Measurements from ENCODE around the gene GSTCD. TPM values are rescaled to one million over a fixed set of nuclear protein-coding genes. Genes with fewer than 3 reads are reported as not detected.
A peak's percentile ranks its signal among the peaks of the same experiment; 100 is the strongest.
"Not testable (repeated sequence)": the region's sequence is repeated elsewhere in the genome, so short reads cannot be mapped to it uniquely, and the experiment has no call there.

GSTCD gene
- 2.0 TPM for polyA plus RNA-seq

GRCh38 chr4:105708181-105709080 is at the start of gene GSTCD, which contains the start of gene INTS12:
Gene GSTCD (plus strand): TSS chr4:105708784. CDS start chr4:105717614, 8,830 bp downstream.
Gene INTS12 (minus strand): TSS chr4:105708689. CDS start chr4:105700005, 8,684 bp downstream.
- Mint-ChIP-seq H3K27ac (peak within 1 kb of the TSS; percentile 94 to 99 (median 95)), H3K36me3 (peaks cover 2% of the 10 kb centered on the region), H3K27me3 (no peaks in the 10 kb centered on the region), H3K4me1 (peaks cover 22 to 35% (median 29%) of the 10 kb centered on the region in 3 donors), H3K4me3 (peak within 1 kb of the TSS; percentile 99 to 100 (median 100)), H3K9me3 (no peaks in the 10 kb centered on the region)

GRCh38 chr4:105659190-105659589 is 49.4 kb upstream of the GSTCD start:
- H3K27ac Mint-ChIP-seq, result no peak overlapping the region
- no peaks in the 10 kb centered on the region for H3K36me3 Mint-ChIP-seq
- H3K9me3 Mint-ChIP-seq, result no peaks in the 10 kb centered on the region
- H3K4me1 Mint-ChIP-seq, result peaks cover 0 to 2% (median 0%) of the 10 kb centered on the region in 3 donors
- H3K27me3 Mint-ChIP-seq, result peaks cover 2% of the 10 kb centered on the region
- H3K4me3 Mint-ChIP-seq, result no peak overlapping the region

- Mint-ChIP-seq H3K36me3 (no peaks in the 10 kb centered on the region), H3K27ac (no peak overlapping the region), H3K9me3 (no peaks in the 10 kb centered on the region), H3K27me3 (peaks cover under 1% of the 10 kb centered on the region), H3K4me1 (peaks cover 0 to 2% (median 0%) of the 10 kb centered on the region in 3 donors), H3K4me3 (no peak overlapping the region)
Observed at GRCh38 chr4:105661028-105661427, 47.6 kb upstream of the GSTCD start.

- Mint-ChIP-seq H3K4me3 (peak overlapping the region in 1 of 4 donors; percentile 56), H3K9me3 (no peaks in the 10 kb centered on the region), H3K27me3 (no peaks in the 10 kb centered on the region), H3K36me3 (no peaks in the 10 kb centered on the region), H3K27ac (no peak overlapping the region), H3K4me1 (peaks cover 0 to 2% (median 0%) of the 10 kb centered on the region in 3 donors)
Observed at GRCh38 chr4:105662935-105663675, 45.5 kb upstream of the GSTCD start.

GRCh38 chr4:105666693-105667092 is 41.9 kb upstream of the GSTCD start:
- peaks cover 0 to 2% (median 0%) of the 10 kb centered on the region in 3 donors for H3K4me1 Mint-ChIP-seq
- H3K4me3 Mint-ChIP-seq, result no peak overlapping the region
- H3K9me3 Mint-ChIP-seq, result no peaks in the 10 kb centered on the region
- H3K27ac Mint-ChIP-seq, result no peak overlapping the region
- H3K36me3 Mint-ChIP-seq, result no peaks in the 10 kb centered on the region
- H3K27me3 Mint-ChIP-seq, result no peaks in the 10 kb centered on the region

- Mint-ChIP-seq H3K36me3 (no peaks in the 10 kb centered on the region), H3K27ac (no peak overlapping the region), H3K4me1 (no peaks in the 10 kb centered on the region), H3K27me3 (peaks cover 2% of the 10 kb centered on the region), H3K9me3 (no peaks in the 10 kb centered on the region), H3K4me3 (no peak overlapping the region)
Observed at GRCh38 chr4:105670684-105671083, 37.9 kb upstream of the GSTCD start.

GRCh38 chr4:105671301-105671700 is 37.3 kb upstream of the GSTCD start:
- no peaks in the 10 kb centered on the region for H3K36me3 Mint-ChIP-seq
- no peak overlapping the region for H3K4me3 Mint-ChIP-seq

GRCh38 chr4:105674011-105674410 is 34.6 kb upstream of the GSTCD start:
- H3K27me3 Mint-ChIP-seq, result peaks cover 2% of the 10 kb centered on the region
- no peaks in the 10 kb centered on the region for H3K4me1 Mint-ChIP-seq
- no peaks in the 10 kb centered on the region for H3K9me3 Mint-ChIP-seq
- H3K4me3 Mint-ChIP-seq, result no peak overlapping the region
- no peaks in the 10 kb centered on the region for H3K36me3 Mint-ChIP-seq
- no peak overlapping the region for H3K27ac Mint-ChIP-seq

More at GRCh38 chr4:105671301-105671700, 37.3 kb upstream of the GSTCD start:
- Mint-ChIP-seq H3K4me1 (no peaks in the 10 kb centered on the region), H3K27me3 (peaks cover 2% of the 10 kb centered on the region), H3K9me3 (no peaks in the 10 kb centered on the region), H3K27ac (no peak overlapping the region)

GRCh38 chr4:105677709-105678108 is 30.9 kb upstream of the GSTCD start:
- H3K36me3 Mint-ChIP-seq, result no peaks in the 10 kb centered on the region
- no peak overlapping the region for H3K27ac Mint-ChIP-seq
- H3K4me3 Mint-ChIP-seq, result no peak overlapping the region
- H3K4me1 Mint-ChIP-seq, result no peaks in the 10 kb centered on the region
- H3K27me3 Mint-ChIP-seq, result peaks cover 2% of the 10 kb centered on the region
- no peaks in the 10 kb centered on the region for H3K9me3 Mint-ChIP-seq

- no peaks in the 10 kb centered on the region for H3K4me1 Mint-ChIP-seq
- peaks cover 2% of the 10 kb centered on the region for H3K36me3 Mint-ChIP-seq
- no peaks in the 10 kb centered on the region for H3K9me3 Mint-ChIP-seq
- H3K27me3 Mint-ChIP-seq, result no peaks in the 10 kb centered on the region
- H3K27ac Mint-ChIP-seq, result no peak overlapping the region
- no peak overlapping the region for H3K4me3 Mint-ChIP-seq
Observed at GRCh38 chr4:105679186-105679585, 29.4 kb upstream of the GSTCD start.

- Mint-ChIP-seq H3K4me3 (no peak overlapping the region), H3K27ac (no peak overlapping the region), H3K36me3 (peaks cover 3% of the 10 kb centered on the region), H3K27me3 (no peaks in the 10 kb centered on the region), H3K4me1 (no peaks in the 10 kb centered on the region), H3K9me3 (no peaks in the 10 kb centered on the region)
Observed at GRCh38 chr4:105683038-105683437, 25.5 kb upstream of the GSTCD start.

- no peak overlapping the region for H3K4me3 Mint-ChIP-seq
Observed at GRCh38 chr4:105686571-105686970, 22.0 kb upstream of the GSTCD start.

GRCh38 chr4:105694812-105695211 is 13.8 kb upstream of the GSTCD start:
- H3K4me1 Mint-ChIP-seq, H3K27me3 Mint-ChIP-seq, H3K27ac Mint-ChIP-seq, H3K9me3 Mint-ChIP-seq, H3K4me3 Mint-ChIP-seq, H3K36me3 Mint-ChIP-seq: not testable (repeated sequence)

More at GRCh38 chr4:105686571-105686970, 22.0 kb upstream of the GSTCD start:
- H3K27me3 Mint-ChIP-seq, result no peaks in the 10 kb centered on the region
- no peaks in the 10 kb centered on the region for H3K4me1 Mint-ChIP-seq
- H3K9me3 Mint-ChIP-seq, result no peaks in the 10 kb centered on the region
- peaks cover 5% of the 10 kb centered on the region for H3K36me3 Mint-ChIP-seq
- H3K27ac Mint-ChIP-seq, result no peak overlapping the region

- not testable (repeated sequence) for H3K36me3 Mint-ChIP-seq, H3K27ac Mint-ChIP-seq, H3K9me3 Mint-ChIP-seq, H3K4me3 Mint-ChIP-seq, H3K27me3 Mint-ChIP-seq, H3K4me1 Mint-ChIP-seq
Observed at GRCh38 chr4:105695832-105696231, 12.8 kb upstream of the GSTCD start.

GRCh38 chr4:105698607-105699006 is 10.0 kb upstream of the GSTCD start:
- Mint-ChIP-seq H3K27me3 (no peaks in the 10 kb centered on the region), H3K4me3 (no peak overlapping the region), H3K27ac (no peak overlapping the region), H3K9me3 (no peaks in the 10 kb centered on the region), H3K4me1 (peaks cover 0 to 8% (median 2%) of the 10 kb centered on the region in 3 donors), H3K36me3 (no peaks in the 10 kb centered on the region)

All from IgD-negative memory B cell (primary cell).